ENCODE data around the gene FMOD. TPM values are rescaled to one million over a fixed set of nuclear protein-coding genes. Genes with fewer than 3 reads are reported as not detected.

The FMOD gene
- total and polyA plus RNA-seq, 2 donors (not counting 3 experiments of a cell fraction or from before 2014, with no cell fraction given): 0.11 to 0.12 TPM

DNA sequence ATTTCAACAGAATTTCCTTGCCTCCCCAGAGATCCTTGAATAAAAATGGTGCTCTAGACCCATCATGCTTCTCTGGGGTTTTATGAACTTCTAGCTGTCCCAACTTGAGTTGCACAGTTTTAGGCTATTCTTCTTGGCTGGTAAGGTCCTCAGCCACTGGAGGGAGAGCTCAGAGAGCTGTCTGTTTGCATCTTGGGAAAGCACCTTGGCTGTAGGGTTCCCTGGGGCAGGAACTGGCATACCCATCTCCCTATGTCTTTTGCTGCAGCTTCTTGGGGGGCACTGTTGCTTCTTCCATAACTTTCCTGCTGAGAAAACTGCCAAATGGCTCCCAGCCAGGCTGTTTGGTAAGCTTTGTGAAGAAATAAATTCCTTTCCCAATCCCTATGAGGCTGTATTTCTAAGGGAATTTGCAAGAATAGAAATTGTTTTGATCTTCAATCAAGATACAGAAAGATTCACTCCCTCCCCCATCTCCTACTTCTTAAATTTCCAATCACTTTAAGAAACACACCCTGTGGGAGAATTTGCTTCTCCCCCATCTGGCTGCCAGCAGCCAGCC lies 8.2 kb upstream of the FMOD start:
- no peaks in the 10 kb centered on the region for H3K9me1 ChIP-seq (replicated peaks; ENCODE audit: control insufficient read depth, extremely low read depth, insufficient read depth, low read length)
- no peak overlapping the region for H2AFZ ChIP-seq (ENCODE audit: low read depth, low read length)
- no peak for FAIRE-seq
- H3K4me1 ChIP-seq (ENCODE audit: control insufficient read depth, extremely low read depth, insufficient read depth, low read length): no peaks in the 10 kb centered on the region
- peaks cover 37 to 52% of the 10 kb centered on the region in 2 experiments for H3K27me3 ChIP-seq (ENCODE audit: control insufficient read depth in 2 of 2, insufficient read depth in 2 of 2, low read length in 2 of 2)
- H3K4me3 ChIP-seq (replicated peaks in 1 of 3; ENCODE audit: insufficient read depth in 1 of 3, low read depth in 1 of 3, low read length in 3 of 3): no peak overlapping the region
- H3K36me3 ChIP-seq (ENCODE audit: control insufficient read depth in 2 of 2, extremely low read depth in 1 of 2, insufficient read depth in 2 of 2, low read length in 2 of 2): no peaks in the 10 kb centered on the region
- no peak for DNase-seq (ENCODE audit: low read depth, low spot score)
- no peaks in the 10 kb centered on the region for H4K20me1 ChIP-seq (replicated peaks; ENCODE audit: control insufficient read depth, extremely low read depth, insufficient read depth, low read length)
- TF ChIP-seq POLR2A (IDR thresholded peaks at IDR 0.05; ENCODE audit: low read depth, low read length) (no peak), POLR2AphosphoS5 (IDR thresholded peaks at IDR 0.05; ENCODE audit: insufficient read depth, low read depth, low read length) (no peak), MYC (IDR thresholded peaks at IDR 0.05; ENCODE audit: low read depth, low read length) (no peak), EZH2 (IDR thresholded peaks at IDR 0.05; ENCODE audit: borderline replicate concordance, low read depth, low read length, severe bottlenecking) (no peak), CTCF (IDR thresholded peaks at IDR 0.05; ENCODE audit: extremely low read depth in 1 of 2, insufficient read depth in 1 of 2, low read depth in 1 of 2, low read length in 2 of 2) (no peak), FOS (IDR thresholded peaks at IDR 0.05; ENCODE audit: borderline replicate concordance, insufficient read depth, low read length) (no peak), JUN (IDR thresholded peaks at IDR 0.05; ENCODE audit: borderline replicate concordance, insufficient read depth, insufficient read length, low read depth) (no peak), GATA2 (IDR thresholded peaks at IDR 0.05; ENCODE audit: insufficient read depth, insufficient read length, low read depth, low read length) (no peak)
- TF ChIP-seq, protein P1, sequence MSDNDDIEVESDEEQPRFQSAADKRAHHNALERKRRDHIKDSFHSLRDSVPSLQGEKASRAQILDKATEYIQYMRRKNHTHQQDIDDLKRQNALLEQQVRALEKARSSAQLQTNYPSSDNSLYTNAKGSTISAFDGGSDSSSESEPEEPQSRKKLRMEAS (IDR thresholded peaks at IDR 0.05; ENCODE audit: insufficient read depth, insufficient read length): no peak
- no peak overlapping the region for H3K4me2 ChIP-seq (ENCODE audit: insufficient read depth, low read length)
- no peaks in the 10 kb centered on the region for H3K79me2 ChIP-seq (ENCODE audit: control insufficient read depth, insufficient read depth, low read length)
- no peak overlapping the region for H3K9ac ChIP-seq (replicated peaks; ENCODE audit: extremely low read depth, insufficient read depth, low read length)
- H3K27ac ChIP-seq (ENCODE audit: insufficient read depth, low read depth, low read length): no peak overlapping the region
- ChIA-PET CTCF (interaction anchor here (1.0 to 1.8 kb wide), 3 partner anchors 16 to 86 kb away, joined by 3 to 9 read pairs (median 5); no protein-coding TSS in a partner anchor), POLR2A (no interaction called here)
- intact Hi-C loops (cut with micrococcal nuclease) (no loop called here), dilution Hi-C loops (cut with MboI; ENCODE audit: extremely low pct_ligation_motif_present, low sequenced_read_pairs) (no loop called here)
- no TSS peak for BruUV-seq (replicated peaks)
- H3K9me3 ChIP-seq (replicated peaks; ENCODE audit: control insufficient read depth, insufficient read depth, low read length): no peaks in the 10 kb centered on the region
